CD4-positive, alpha-beta T cell treated with Interleukin-15 for 1 hour (primary cell): Measurements from ENCODE around the gene RNASEH1.

Experiments used
- DNase-seq: peaks from one replicate; pipeline ENCODE4 v3.0.0-alpha.2; 2020

The RNASEH1 gene

DNA sequence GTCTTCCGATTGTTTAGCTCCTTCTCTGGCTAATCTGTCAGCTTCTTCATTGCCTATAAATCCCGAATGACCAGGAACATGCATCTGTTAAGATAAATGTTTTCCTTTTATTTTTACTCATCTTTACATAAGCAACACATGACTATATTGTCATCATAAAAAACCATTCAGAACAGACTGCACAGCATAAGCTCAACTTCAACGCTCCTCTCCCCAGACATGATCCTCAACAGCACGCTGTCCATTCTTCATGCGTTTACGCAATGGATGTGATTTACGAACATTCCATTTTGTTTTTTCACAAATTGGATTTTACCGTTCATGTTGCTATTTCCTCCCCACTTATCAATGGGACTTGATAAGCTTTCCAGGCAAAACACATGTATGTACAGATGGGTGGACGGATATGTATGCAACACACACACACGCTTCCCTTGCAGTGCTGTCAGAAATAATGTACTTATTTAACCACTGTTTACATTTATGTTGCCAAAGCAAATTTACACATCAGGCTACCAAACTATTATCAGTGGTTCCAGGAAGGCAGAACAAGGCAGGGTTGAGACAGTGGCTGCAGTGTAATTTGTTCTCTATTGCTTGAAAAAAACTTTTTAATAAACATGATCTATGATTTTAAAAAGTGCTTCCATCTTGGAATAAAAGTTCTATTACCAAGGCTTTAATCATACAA, 12.2 kb downstream of the RNASEH1 start:
- no peak for DNase-seq

DNA sequence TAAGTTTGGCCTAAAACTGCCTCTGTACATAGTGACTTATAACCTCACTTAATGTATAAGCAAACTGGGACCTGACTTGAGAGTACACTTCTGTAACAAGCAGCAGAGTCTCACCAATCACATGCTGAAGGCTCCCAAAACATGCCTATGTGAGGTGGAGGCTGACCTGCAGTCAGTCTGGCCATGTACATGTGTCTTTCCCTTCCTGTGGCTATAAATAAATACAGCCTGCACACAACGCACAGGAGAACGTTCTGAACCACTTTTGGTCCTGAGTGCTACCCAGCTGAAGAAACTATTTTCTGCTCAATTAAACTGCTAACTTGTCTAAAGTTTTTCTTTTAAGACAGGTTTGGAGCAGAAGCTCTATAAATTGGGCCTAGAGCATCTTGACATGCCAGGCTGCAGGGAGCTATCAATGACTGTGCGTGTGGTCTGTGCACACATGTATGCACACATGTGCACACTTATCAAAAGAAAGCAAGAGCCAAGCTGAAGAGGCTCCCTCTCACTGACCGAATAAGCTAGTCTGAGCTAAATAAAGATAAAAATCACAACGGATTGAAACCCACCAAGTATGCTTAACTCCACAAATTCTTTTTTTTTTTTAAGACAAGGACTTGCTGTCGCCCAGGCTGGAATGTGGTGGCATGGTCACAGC, 15.0 kb downstream of the RNASEH1 start:
- DNase-seq, result no peak

DNA sequence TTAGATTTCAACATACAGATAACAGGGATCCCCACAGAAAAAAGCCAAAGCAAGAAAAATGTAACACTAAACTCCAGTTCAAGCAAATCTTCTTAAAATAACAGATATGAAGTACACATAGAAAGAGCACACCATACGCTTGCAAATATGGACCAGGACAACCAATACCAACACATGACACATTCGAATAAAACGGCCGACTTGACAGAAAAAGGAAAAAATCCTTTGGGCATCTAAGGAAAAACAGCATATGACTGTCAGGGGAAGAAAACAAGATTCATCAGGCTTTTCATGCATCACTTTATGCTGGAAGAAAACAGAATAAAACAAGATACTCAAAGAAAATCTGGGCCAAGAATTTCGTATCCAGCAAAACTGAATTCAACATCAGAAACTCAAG, 16.0 kb downstream of the RNASEH1 start:
- DNase-seq, result no peak

GRCh38 chr2:3539836-3540235, 18.3 kb downstream of the RNASEH1 start:
- no peak for DNase-seq

DNA sequence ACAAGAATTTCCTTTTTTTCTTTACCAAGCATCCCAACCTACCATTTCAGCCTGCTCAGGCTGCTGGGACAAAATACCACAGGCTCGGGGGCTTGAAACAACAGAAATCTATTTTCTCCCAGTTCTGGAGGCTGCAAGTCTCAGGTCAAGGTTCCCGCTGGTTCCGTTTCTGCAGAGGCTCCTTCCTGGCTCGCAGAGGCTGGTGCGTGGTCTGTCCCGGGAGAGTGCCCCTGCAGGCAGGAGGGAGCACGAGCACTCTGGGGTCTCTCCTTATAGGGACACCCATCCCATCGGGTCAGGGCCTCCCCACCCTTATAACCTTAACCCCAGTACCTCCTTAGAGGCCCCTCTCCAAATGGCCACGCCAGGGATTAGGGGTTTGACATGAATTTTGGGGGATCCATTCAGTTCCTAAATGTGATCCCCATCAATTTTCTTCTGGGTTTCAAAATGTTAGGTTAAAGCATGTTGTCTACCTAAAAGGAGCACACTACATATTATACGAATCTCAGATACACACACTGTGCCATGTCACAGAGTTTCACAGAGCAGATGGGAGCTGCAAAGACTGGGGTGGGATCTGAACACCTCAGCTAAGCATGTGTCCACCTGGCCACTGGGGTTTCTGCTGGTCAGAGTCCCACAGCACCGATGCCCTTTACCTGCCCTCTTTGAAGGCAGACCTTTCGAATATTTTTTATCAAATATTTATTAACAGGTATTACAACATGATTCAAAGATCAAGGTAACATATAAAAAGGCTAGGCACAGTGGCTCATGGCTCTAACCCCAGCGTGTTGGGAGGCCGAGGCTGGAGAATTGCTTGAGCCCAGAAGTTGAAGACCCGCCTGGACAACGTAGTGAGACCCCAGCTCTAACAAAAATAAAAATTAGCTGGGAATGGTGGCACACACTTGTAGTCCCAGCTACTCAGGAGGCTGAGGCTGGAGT, 21.2 kb downstream of the RNASEH1 start:
- no peak for DNase-seq

GRCh38 chr2:3535794-3536681, 22.1 kb downstream of the RNASEH1 start:
- no peak for DNase-seq

- no peak for DNase-seq
Measured at GRCh38 chr2:3535467-3535793, 22.7 kb downstream of the RNASEH1 start.

GRCh38 chr2:3534251-3534814, 23.8 kb downstream of the RNASEH1 start:
- DNase-seq, result no peak

- no peak for DNase-seq
Measured at GRCh38 chr2:3533836-3534235, 24.3 kb downstream of the RNASEH1 start.

DNA sequence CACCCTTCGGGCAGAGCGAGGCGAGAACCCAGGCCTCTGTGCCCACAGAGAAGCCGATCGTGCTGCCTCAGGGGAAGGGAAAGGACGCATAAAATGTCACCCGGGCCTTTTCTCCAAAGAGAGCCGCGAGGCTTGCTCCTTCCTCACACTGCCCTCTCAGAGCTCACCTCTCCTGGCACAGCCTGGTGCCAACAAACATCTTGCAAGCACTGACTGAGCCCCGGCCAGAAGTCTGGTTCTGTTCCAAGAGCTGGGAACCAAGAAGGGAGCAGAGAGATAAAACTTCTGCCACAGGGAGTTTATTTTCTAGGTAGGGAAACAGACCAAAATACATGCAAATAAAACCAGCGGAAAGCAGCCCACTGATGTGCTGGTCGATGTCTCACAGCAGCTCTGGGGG, 25.2 kb downstream of the RNASEH1 start:
- no peak for DNase-seq

- no peak for DNase-seq
Measured at GRCh38 chr2:3529316-3530025, 28.7 kb downstream of the RNASEH1 start.

DNA sequence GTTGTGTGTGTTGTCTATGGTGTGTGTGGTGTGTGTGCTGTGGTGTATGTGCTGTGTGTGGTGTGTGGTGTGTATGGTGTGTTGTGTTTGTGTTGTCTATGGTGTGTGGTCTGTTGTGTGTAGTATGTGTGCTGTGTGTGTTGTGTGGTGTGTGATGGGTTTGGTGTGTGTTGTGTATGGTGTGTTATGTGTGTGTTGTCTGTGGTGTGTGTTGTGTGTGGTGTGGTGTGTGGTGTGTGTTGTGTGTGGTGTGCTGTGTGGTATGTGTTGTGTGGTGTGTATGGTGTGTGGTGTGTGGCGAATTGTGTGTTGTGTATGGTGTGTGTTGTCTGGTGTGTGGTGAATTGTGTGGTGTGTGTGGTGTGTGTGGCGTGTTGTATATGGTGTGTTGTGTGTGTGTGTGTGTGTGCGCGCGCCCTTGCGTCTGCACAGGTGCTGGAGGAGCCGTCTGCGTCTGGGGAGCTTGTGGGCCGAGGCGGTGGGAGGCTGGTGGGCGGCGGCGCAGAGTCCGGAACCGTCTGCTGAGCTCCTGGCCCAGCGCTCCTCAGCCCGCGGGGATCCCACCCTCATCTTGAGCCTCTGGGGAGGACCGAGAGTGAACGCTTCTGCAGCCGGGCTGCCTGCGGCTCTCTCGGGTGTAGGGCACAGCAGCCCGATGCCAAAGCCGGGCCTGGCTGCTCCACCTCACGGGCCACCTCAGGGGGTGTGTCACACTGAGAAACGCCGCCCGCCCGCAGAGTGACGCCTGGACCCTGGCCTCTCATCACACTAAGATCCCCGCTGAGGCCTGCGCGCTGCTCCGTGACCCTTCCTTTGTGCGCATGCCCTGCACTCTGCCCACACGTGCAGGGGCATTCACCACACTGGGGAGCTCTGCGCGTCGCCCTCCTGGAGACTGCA, 30.0 kb downstream of the RNASEH1 start:
- no peak for DNase-seq

DNA sequence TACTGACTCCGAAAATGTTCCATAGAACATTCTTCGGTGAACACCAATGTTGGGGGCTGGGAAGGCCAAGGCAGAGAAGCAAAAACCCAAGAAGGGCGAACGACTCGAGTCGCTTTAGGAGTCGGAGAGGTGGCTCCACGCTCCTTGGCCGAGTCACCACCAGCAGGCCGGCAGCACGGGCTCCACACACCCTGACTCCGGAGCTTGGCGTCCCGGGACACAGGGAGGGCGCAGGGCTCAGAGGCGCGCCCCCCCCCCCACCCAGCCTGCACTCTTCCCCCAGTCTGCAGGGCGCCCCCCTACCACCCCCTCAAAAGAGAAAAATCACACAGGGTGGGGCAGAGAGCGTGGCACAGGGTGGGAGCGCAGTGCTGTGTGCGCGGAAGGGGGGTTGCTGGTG, 31.3 kb downstream of the RNASEH1 start:
- no peak for DNase-seq

DNA sequence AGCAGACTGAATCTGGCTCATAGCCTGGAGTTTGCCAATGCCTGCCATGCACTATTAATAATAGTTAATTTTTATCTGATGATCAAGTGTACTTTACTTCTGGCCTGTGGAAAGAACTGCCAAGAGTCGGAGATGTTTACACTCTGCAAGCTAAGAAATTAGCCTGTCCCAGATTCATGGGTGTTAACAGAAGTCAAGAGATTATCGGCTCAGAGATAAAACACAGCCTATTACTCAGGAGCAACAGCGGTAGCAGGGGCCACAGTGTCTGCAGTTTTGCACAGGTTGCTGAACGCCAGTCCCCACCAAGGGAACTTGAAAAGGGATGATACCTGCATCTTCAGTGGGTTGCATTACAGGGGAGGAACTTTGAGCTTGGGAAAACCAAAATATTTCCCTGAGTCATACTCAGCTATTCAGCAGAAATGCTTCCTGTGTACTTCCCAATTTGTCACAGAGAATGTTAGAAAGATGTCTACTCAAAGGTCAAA, 34.5 kb downstream of the RNASEH1 start:
- DNase-seq, result no peak

DNA sequence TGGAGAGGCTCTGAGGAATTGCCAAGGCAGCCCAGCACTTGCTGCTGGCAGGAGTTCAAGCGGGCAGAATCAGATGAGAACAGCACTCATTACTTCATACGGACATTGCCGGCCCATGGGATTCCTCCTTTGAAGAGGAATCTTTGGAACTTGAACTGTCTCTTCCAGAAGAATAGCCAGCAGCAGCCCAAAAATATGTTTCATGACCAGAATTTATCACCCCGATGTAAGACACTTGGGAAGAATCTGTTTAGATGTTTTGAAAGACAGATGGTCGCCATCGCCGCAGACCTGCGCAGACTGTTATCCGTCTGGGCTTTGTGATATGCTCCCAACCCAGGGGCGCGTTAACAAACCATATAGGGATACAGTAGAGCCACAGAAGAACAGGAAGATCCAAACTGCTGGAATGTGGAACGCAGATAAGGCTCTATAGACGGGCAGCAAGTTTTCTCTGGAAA, 35.1 kb downstream of the RNASEH1 start:
- no peak for DNase-seq

GRCh38 chr2:3520591-3520990, 37.5 kb downstream of the RNASEH1 start:
- no peak for DNase-seq

DNA sequence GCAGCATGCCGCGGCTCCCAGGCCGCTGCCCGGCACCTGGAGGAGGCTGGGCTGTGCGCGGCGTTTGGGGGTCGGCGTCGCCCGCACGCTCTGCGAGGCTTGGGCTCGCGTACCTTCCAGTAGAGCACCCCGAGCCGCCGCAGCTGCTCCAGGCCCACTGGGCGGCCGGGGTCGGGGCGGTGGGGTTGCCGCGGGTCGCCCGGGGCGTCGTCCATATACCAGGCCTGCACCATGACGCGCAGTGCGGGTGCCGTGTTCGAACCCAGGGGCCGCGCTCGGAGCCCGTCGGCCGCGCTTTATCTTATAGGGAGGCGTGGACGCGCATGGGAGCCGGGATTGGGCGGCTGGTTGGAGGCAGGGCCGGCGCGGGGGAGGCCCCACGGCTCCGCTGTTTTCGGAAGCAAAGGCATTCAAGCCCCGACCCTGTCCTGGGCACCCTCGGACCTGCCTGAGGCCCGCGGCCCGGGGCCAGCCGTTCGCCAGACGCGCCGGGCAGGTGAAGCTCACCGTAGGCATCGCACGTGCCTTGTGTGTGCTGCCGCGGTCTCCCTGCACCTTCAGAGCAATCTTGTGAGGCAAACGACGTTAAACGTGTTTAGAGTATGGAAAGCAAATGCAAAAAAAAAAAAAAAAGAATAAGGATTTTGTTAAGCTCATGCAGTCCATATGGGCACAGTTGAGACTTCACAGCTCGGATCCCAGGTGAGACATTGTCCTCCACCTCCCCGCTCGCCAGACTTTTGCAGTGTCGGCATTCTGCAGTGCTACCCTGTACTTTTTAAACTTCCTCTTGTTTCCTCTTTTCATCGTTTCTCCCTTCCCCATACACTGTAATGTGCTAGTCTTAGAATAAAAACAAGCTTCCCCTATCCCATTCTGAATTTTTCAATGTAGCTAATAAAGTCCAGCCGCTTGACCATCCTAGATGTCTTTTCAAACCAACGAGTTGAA, 38.6 kb downstream of the RNASEH1 start, which contains the start of gene ADI1:
Gene ADI1, minus strand, starts transcription at position 277 of the 951 bp plus-strand sequence. Its CDS starts 44 bp downstream, at position 233.
- peak; percentile 75 for DNase-seq

GRCh38 chr2:3518496-3519254, 39.5 kb downstream of the RNASEH1 start:
- DNase-seq, result peak; percentile 99
